ENCODE results near the gene NRXN3.
A peak's percentile ranks its signal among the peaks of the same experiment; 100 is the strongest.

NRXN3 gene

DNA sequence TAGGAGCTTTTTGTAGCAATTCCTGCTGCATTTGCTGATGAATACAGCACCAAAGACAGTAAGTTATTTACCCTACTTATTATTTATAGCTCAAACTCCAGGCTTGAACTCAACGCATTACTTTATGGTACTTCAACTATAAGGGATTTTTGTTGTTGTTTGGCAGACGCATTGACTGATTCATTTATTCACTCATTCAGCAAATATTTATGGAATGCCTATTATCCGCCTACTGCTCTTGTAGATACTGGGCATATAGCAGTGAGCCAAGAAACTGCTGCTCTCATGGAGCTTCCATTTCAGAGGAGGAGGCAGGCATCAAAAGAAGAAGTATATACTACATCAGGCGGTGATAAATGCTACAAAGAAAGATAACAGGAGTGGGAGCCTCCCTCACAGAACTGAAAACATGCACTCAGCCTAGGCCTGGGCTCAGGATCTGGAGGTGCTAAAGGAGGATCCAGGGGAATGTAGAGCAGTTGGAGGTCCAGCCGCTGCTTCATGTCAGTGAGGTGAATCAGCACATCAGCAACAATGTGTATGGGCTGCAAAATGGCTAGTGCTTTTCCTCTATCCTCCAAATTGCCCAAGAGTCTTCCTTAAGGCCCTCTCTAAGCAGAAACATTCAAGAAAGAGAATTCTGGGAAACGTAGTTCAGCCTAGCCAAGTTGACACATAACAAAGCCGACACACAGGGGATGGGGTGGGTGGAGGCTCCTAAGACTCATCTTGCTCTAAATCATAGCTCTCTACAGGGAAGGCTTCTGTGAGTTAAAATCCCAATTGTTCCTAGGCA, 157.5 kb downstream of the NRXN3 start:
- no peak for DNase-seq

DNA sequence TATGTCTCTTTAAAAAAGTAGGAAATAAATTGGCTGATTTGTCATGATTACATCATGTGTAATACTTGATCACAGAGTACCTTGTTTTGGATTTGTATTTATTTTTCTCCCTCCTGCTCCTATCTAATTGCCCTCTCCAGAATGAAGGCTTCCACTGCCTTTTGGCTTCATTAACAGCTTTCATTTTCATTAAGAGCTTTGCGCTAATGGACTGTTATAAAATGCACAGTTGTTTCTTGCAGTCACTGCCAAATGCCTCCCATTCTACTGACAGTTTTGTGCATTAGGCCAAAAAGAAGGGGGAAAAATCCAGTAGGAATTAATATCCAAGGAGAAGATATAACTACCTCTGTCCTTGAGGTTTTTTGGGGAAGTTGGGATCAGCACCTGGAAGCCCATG, 159.2 kb downstream of the NRXN3 start:
- DNase-seq, result no peak

DNA sequence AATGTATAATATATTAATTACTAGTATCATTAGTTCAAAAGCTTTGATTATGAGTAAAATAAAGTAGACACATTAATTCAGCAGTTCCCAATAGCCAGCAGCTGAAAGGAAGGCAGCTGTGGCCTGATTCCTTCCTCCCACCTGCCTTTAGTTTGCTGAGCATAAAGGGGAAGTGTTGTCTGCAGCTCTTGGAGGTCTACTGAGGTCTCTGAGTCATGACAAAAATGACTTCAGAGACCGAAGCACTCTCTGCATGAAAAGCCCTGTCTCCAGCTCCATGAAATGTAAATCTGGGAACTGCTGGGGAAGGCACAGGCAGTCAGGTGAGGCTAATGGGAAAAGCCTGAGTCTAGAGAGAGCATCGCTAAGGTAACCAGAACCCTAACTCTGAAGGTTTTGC, 165.4 kb downstream of the NRXN3 start:
- no peak for DNase-seq

DNA sequence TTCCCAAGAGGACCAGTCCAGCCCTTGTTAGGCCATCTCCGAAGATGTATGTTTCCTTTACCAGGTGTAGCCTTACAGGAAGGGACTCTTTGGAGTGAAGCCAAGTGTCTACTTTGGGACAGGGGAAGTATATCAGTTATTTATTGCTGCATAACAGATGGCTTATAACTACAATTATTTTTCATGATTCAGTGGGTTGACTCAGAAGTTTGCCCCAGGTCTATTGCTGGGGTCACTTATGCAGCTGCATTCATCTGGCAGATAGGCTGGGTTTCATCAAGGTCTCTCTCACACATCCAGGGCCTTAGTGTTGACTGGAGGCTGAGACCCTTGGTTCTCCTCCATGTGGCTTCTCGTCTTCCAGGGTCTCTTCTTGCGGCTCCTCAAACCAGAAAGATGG, 170.1 kb downstream of the NRXN3 start:
- no peak for DNase-seq

DNA sequence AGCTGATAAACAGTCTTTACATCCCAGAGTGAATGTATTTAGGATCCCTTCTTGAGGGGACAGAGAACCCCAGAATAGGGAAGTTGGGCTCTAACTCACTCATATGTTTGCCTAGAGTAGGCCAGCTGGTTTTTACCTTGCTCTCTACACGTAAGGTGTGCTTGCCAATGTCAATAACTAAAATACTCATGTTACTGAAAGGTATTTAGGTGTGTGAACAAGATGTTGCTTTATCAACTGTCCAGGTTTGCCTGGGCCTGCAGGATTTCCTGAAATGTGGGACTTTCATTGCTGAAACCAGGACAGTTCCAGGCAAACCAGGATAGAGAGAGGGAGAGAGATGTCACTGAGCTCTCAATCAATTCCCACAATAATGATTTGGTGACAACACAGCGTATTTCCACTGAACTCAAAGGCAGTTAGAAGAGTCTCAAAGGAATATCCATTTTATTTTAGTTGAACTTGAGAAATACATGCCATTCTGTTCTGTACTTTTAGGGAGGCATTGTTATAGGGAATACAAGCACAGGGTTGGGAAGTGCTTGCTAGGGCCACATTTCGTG, 171.7 kb downstream of the NRXN3 start:
- no peak for DNase-seq

DNA sequence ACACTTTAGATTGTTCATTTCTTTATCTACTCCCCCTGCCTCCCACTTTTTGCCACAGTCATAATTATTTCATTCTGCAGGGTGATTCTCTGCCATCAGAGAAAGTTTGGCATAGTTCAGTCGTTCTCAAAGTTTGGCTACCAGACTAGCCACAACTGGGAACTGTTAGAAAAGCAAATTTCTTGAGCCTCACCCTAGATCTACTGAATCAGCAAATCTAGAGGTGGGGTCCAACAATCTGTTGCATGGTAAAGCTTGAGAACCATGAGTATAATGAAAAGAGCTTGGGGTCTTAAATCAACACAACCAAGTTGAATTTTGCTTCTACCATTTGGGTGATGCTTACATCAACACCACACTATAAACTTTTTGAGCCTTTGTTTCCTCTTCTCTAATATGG, 172.7 kb downstream of the NRXN3 start:
- no peak for DNase-seq

DNA sequence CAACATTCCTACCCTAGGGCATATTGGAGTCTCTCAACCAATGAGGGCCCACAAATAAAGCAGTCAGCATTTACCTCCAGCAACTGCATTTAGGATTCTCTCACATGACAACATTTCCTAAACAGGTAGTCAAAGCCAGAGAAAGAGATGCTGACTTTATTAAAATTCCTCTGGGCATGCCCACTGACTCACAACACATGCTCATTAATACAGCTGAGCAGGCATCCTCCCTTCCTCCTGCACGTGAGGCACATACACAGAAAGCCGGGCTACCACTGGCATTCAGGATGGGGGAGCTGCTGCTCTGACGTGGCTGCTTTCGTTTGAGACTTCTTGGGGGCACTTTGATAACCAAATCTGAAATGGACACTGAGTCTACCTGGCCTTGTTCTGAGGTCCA, 174.1 kb downstream of the NRXN3 start:
- no peak for DNase-seq

DNA sequence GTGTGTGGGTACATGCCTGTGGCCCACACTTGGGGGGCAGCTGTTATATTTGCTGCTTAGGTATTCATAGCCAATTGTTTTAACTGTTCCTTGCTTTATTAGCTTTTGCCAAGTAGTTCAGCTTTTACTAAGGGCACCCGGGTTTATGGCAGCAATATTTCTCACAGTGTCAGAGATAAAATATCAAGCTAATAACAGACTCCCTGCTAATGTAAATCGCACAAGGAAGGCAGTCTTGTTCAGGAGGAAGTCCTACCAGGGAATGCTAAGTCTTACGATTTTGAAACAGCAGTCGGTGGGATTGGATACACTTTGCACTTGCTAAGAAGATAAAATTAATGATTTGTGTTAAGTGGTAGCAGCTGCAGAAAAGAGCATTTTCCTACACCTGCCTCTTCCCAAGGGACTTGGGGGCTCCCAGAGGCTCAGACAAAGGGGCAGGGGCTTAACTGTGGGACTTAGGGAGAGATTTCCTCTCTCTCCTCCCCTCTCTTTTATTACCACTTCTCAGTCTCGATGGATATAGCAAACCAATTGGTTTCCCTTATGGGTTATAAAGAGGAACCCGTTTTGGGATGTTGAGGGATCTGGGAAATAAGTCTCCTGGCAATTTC, 175.1 kb downstream of the NRXN3 start:
- DNase-seq, result no peak

DNA sequence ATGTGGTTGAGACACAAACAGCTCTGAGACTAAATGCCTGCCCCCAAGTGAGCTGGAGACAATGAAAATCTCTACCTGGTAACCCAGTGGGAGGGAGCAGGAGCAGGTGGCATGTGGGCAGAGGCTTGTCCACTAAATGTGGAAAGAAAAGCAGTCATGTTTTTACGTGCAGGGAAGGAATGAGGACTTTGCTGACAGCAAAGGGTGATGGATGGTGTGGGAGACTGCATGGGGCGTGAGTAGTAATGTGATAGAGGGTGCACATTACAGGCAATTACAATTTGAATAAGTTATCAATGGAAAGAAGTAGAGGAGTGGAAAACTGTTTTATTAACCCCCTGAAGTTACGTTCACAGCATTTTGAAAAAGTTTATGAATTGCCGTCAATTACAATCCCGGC, 176.6 kb downstream of the NRXN3 start:
- DNase-seq, result no peak

DNA sequence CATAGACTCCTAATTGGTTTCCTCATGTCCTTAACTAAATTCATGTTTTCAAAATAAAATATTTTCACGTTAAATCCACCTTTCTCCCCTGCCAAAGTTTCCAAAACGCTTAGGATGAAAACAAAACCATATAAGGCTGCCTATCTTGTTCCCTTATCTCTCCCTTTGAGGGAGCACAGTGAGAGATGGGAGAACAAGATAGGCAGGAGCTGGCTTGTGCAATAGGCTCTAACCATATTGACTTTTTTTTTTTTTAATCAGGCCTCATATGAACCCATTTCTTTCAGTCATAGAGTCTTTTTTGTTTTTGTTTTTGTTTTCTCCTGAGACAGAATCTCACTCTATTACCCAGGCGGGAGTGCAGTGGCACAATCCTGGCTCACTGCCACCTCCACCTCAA, 184.9 kb downstream of the NRXN3 start:
- no peak for DNase-seq

DNA sequence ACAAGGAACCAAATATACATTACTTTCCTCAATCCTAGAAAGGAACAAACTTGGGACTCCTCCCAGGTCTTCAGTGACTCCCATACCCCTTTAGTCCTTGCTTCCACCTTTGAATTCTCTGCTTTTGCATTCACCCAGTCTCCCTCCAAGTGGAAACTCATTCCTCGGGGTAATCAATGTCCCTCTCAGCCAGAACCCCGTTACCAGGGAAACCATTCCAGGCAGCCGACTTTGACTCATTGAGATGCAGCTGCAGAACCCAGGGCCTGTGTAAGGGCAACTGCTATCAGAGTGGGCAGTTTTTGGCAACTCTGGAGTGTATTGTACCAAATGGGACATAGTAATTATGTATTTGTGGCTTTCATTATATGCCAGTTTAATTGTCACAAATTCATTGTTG, 186.2 kb downstream of the NRXN3 start:
- no peak for DNase-seq

DNA sequence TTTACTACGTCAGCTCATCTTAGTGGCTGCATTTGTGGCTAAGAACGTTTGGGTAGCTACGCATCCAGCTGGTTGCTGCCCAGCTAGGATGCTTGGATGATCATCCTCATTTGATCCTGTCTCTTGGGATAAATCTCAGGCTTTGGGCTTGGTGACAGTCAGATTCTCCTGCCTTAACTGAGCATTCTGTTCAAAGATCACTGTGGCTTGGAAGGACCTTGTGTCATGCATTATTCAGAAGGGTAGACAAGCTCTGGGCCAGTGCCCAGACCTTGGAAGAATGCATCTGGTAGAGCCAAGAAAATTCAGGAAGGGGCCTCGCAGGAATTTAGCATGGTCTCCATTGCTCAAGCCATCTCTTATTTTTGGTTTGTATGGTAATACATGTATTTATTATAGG, 188.4 kb downstream of the NRXN3 start:
- no peak for DNase-seq

DNA sequence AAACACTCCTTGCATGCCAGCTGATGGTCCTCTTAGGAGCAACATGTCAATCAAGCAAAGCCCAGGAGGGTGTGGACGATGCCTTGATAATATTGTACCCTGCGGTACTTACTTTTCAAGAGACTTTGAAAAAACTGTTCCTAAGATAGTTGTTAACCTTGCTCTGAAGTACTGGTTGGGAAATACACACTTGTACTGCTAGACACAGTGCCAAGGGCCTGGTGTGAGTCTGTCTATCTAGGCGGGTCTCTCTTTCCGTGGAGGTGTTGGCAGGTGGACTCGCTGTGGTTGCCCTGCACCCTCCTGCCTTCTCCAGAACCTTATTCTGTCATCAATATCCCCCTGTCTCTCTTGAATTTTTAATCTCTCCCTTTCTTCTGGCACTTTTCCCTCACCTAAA, 189.4 kb downstream of the NRXN3 start:
- no peak for DNase-seq

DNA sequence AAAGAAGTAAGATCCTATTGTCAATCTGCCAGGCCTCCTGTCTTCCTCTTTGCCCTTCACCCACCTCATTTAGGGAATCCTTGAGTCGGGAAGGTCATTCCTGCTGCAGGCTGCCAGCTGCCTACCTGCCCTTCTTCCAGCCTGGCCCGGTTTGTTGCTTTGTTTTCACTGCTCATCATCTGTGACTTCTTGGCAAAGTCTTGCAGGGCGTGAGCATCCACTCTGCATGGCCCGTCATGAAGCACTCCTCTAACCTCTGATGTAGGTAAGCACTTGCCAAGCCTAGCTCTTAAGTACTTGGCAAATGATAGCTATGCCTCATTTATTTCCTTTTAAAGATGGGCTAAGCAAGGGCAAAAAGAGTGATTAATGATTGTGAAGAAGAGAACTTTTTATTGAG, 192.8 kb downstream of the NRXN3 start:
- DNase-seq, result peak; percentile 24

DNA sequence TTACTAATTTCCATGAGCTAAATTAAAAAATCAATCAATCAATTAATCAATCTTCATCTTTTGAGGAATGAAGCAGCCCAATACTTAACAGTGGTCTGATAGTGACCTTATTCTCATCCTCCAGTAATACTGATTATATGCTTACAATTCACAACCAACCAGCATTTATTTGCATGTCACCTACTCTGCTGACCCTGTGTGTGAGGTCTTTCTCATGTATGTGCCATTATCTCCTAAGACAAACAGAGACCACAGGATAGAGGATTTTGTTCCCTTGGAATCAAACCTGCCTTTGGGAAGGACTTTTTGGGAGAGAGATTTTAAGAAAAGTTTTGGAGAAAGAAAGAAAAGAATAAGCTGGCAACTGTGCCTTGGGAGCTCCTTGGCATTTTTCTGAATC, 197.2 kb downstream of the NRXN3 start:
- no peak for DNase-seq

DNA sequence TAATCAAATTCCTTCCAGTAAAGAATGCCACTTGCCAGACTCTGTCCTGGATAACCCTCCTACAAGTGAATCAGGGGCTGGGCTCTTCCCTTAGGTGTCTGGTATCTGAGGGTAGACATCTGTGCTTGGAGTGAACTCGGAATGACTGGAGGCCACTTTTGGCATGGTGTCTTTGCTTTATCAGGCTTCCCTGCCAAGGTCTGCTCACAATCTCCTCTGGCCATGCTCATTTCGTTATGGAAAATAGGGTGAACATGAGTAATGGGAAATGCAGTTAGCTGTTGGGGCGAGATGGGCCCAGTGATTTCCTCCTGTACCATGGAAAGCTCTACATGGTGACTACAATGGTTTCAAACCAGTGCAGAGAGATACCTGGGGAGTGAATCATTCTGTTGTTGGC, 212.9 kb downstream of the NRXN3 start:
- DNase-seq, result no peak

DNA sequence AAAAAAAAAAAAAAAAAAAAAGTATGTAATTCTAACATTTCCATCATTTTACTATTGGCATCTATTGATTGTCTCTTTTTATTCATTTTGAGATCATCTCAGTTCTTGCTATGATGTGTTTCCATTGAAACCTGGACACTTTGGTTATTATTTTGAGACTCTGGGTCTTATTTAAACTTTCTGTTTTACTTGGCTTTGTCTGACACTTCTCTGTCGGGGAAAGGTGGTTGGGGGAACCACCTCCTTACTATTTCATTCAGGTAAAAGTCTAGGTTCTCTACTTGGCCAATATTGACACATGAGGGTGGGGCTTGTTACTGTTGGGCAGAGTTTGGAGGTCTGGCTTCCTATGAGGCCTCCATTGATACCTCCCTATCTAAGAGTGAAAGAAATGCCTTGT, 228.0 kb downstream of the NRXN3 start:
- no peak for DNase-seq

DNA sequence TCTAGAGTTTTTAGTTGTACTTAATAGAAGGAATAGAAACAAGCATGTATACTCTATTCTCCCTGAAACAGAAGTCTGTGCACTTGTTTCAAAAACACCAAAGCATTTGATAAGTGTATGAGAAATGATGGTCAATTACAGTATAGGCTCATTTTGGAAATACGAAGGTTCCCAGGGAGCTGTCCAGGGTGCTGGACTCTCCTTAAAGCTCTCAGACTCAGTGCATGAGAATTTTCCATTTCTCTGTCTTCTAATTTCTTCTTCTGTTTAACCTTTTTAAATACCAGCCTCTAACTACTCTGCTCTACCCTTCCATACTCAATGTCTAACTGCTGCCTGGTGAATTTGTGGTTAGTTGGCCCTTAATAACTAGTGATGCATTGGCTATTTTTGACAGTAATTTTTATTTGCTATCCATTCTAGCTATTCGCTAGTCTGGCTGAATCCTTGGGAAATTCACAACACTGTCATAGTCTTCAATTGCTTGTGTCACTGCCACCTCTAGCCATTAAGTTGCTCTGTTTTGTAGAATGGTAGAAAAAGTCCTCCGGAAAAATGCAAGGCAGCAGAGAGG, 229.2 kb downstream of the NRXN3 start:
- no peak for DNase-seq

DNA sequence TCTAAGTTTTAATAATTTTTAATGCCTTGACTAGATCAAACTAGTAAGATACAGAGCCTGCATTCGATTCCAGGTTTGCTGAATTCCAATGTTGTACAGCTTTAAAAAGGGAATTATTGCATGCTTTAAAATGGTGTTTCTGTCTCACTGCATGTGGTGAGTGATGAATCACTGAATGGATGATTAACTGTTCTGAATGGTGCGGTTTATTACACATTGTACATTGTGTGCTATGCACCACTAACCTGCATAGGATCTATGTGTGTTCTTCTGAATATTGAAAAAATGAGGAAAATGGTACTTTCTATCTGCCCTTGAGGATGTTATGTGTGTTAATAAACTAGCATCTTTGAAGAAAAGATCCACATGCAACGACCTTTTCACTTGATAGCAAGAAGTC, 231.7 kb downstream of the NRXN3 start:
- DNase-seq, result no peak

DNA sequence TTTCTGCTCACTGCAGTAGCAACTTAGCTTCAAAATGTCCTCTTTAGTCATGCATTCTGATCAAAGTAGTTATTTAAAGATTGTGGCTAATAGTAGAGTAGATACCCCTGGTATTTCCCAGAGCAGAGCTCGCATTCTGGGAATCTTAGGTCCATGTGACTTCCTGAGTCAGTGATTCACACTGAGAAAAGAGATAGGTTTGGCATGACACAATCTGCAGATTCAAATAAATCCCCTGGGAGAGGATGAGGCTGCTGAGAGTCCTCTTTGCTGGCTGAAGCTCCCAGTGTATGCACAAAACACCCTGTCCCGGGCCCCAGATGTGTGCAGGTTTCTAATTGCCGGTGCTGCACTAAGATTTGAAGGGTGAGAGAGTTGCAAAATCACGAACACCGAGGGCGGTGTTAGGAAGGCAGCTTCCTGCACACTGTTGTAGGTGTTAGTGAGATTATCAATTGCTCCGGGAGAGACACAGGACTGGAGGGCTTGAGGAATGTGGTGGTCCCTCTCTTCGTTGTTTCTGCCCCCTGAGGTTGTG, 233.2 kb downstream of the NRXN3 start:
- no peak for DNase-seq

DNA sequence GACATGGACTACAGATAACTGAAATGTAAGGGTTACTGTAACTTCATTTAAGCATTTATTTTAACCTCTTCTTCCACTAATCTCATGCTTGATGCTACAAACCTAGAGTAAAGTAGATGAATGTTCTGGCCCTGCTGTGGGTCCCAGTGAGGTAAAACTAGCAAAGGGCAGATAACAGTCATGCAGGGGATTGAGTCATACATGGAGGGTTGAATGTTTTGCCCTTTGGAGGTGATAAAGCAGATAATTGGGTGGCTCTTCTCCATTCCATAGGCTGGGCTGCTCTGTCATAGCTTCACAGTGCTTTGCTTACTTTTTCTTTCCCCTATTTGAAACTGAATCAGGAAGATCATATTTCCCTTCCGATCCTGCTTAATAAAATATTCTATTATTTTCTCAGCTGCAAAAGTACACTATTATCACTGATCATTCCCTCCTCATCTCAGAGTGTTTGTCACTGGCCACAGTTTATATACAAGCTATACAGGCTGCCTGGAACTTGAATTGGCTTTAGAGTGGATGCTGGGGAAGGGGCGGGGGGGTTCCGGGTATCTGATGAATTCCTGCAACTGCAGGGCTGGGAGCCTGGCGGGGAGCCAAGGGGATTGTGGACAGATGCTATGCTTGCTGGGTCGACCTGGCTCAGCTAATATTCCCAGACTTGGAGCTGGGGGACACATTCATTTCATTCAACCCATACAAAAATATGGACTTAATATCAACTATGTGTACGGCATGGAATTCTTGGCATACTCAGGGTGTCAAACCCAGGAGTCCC, 235.1 kb downstream of the NRXN3 start:
- DNase-seq, result no peak

DNA sequence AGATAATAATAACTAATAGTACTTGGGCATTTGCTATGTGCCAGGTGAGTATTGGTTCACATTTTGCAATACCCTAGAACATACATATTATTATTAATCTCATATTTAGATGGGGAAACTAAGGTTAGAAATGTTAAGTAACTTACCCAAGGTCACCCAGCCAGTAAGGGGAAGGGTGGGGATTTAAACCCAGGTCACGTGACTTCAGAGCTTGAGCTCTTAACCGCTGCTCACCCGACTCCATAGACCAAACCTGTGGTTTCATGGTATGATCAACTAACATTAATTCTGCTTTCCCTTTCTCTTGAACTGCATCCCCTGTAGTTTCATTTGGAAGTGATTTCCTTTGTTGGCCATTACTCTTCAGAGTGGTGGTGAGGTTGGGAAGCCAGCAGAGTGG, 242.3 kb downstream of the NRXN3 start:
- no peak for DNase-seq

DNA sequence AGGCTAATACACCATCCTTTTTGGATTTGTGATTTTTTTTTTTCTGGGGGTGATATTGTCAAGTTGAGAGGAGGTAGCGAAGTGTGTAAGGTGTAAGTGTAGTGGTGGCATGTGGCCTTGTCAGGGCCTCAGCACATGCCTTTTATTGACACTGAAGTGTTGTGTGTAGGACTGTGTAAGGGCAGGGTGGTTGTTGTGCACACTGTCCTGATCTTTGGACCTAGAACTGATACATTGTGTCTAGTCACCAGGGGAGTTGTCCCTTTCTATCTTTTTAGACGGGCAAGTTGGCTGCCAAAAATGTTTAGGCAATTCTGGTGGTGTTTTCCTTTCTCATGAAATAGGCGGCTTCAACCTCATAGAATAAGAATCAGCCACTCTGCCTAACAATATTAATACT, 244.0 kb downstream of the NRXN3 start:
- no peak for DNase-seq

All from NCI-H2029 treated with DMSO at 0.1 percent for 48 hours (cell line).